ENCODE measurements around the gene NSA2.
"Not testable (repeated sequence)": the region's sequence is repeated elsewhere in the genome, so short reads cannot be mapped to it uniquely, and the experiment has no call there.

NSA2 gene

GRCh38 chr5:74766849-74767578, at the start of gene NSA2, which contains the start of gene GFM2:
TSS of gene NSA2 (plus strand) at chr5:74767249. CDS start at chr5:74767361, 112 bp downstream.
TSS of gene GFM2 (minus strand) at chr5:74767117. CDS start at chr5:74763742, 3,375 bp downstream.
- peak; percentile 52 for DNase-seq

GRCh38 chr5:74717596-74717995, 49.5 kb upstream of the NSA2 start:
- DNase-seq = peak; percentile 10

GRCh38 chr5:74722271-74722670, 44.8 kb upstream of the NSA2 start:
- DNase-seq = no peak

- DNase-seq = no peak
Observed at GRCh38 chr5:74725331-74725730, 41.7 kb upstream of the NSA2 start.

- DNase-seq = no peak
Observed at GRCh38 chr5:74736759-74737158, 30.3 kb upstream of the NSA2 start.

GRCh38 chr5:74738406-74738805, 28.6 kb upstream of the NSA2 start:
- no peak for DNase-seq

- not testable (repeated sequence) for DNase-seq
Observed at GRCh38 chr5:74748742-74749141, 18.3 kb upstream of the NSA2 start.

- DNase-seq = no peak
Observed at GRCh38 chr5:74761241-74761640, 5.8 kb upstream of the NSA2 start.

GRCh38 chr5:74762599-74762998, 4.5 kb upstream of the NSA2 start:
- DNase-seq = no peak

- DNase-seq = no peak
Observed at GRCh38 chr5:74763504-74763903, 3.5 kb upstream of the NSA2 start.

- peak; percentile 72 for DNase-seq
Observed at GRCh38 chr5:74765201-74765600, 1.8 kb upstream of the NSA2 start.

GRCh38 chr5:74765929-74766328, 1.1 kb upstream of the NSA2 start:
- DNase-seq = no peak

GRCh38 chr5:74766418-74766848, 616 bp upstream of the NSA2 start:
- DNase-seq = peak; percentile 11

- DNase-seq = no peak
Observed at GRCh38 chr5:74767579-74767913, 497 bp downstream of the NSA2 start.

- no peak for DNase-seq
Observed at GRCh38 chr5:74772359-74772758, 5.3 kb downstream of the NSA2 start.

GRCh38 chr5:74778609-74779008, 11.6 kb downstream of the NSA2 start:
- no peak for DNase-seq

GRCh38 chr5:74786851-74787250, 19.8 kb downstream of the NSA2 start:
- no peak for DNase-seq

GRCh38 chr5:74787424-74787823, 20.4 kb downstream of the NSA2 start:
- DNase-seq = no peak

GRCh38 chr5:74791669-74792068, 24.6 kb downstream of the NSA2 start:
- DNase-seq = not testable (repeated sequence)

- DNase-seq = no peak
Observed at GRCh38 chr5:74798977-74799911, 32.2 kb downstream of the NSA2 start.

GRCh38 chr5:74801197-74801596, 34.1 kb downstream of the NSA2 start:
- no peak for DNase-seq

GRCh38 chr5:74801941-74802340, 34.9 kb downstream of the NSA2 start:
- no peak for DNase-seq

GRCh38 chr5:74810915-74811314, 43.9 kb downstream of the NSA2 start:
- no peak for DNase-seq

GRCh38 chr5:74816875-74817274, 49.8 kb downstream of the NSA2 start:
- no peak for DNase-seq
